Activated CD4-positive, alpha-beta T cell treated with anti-CD3 and anti-CD28 coated beads, Interleukin-2, Interleukin-4, amounts not matched to agents 100 ng/mL and 50 ng/mL, durations not matched to agents 16 hours and 8 hours (primary cell): ENCODE data around the gene NR2C2.

Source experiments
- DNase-seq: peaks from one replicate; pipeline ENCODE4 v3.0.0-alpha.2; 2020; ENCODE audit warnings: low spot score

NR2C2 gene

DNA sequence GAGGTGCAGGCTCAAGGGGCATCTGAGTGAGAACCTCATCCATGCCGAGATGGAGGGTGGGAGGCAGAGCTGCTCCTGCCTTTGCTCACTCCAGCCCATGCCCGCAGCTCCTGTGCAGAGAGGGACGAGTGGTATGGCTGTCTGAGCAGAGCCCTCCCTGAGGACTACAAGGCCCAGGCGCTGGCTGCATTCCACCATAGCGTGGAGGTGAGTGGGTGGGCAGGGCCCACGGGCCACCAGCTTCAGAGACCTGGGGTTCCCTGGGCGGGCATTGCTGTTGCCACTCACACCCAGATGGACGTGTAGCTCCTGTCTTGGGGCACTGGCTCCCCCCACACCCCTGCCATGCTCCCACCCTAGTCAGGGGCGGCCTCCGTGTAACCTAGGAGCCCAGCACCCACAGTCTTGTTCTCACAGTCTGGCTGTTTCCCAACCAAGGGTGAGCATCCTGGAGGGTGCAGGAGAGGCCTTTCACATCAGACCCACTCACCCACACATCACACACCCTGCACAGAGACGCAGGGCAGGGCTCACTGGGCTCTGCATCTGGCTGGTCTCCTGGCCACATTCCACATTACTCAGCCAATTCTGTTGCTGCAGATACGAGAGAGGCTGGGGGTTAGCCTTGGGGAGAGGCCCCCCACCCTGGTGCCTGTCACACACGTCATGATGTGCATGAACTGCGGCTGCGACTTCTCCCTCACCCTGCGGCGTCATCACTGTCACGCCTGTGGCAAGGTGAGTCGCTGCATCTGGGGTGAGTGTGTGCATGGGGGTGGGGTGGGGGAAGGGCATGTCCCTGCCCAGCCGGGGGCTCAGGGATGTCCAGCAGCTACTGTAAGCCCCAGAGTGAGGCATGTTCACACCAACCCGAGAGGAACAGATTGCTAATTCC lies 25.3 kb upstream of the NR2C2 start:
- DNase-seq = no peak

DNA sequence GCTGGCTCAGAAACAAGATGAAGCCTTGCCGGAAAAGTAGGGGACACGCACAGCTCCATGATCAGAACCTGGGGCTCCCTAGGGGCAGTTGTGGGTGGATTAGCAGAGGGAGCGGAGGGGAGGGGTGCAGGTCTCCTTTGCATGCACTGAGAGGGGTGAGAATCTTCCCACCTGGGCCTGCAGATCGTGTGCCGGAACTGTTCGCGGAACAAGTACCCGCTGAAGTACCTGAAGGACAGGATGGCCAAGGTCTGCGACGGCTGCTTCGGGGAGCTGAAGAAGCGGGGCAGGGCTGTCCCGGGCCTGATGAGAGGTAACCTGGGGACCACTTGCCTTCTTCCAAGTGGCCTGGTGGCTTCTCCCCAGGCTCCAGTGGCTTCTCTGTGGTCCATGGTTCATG lies 24.5 kb upstream of the NR2C2 start:
- no peak for DNase-seq

DNA sequence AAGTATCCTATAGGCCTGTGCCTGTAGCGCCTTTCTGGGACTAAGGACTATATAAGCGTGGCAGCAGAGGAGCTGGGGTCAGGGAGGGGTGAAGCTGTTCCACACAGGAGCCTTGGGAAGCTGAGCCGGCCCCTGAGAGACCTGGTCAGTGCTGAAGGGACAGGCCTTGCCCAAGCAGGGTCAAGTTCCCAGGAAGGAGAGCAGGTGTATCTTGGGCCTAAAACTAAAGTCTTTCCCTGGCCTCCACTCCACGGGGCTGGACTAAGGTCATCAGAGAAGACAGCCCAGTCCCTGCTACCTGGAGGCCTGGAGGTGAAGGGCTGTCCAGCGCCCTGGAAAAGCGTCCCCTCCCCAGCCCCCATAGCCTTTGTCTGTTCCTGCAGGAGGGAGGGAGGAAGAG lies 23.9 kb upstream of the NR2C2 start:
- no peak for DNase-seq

DNA sequence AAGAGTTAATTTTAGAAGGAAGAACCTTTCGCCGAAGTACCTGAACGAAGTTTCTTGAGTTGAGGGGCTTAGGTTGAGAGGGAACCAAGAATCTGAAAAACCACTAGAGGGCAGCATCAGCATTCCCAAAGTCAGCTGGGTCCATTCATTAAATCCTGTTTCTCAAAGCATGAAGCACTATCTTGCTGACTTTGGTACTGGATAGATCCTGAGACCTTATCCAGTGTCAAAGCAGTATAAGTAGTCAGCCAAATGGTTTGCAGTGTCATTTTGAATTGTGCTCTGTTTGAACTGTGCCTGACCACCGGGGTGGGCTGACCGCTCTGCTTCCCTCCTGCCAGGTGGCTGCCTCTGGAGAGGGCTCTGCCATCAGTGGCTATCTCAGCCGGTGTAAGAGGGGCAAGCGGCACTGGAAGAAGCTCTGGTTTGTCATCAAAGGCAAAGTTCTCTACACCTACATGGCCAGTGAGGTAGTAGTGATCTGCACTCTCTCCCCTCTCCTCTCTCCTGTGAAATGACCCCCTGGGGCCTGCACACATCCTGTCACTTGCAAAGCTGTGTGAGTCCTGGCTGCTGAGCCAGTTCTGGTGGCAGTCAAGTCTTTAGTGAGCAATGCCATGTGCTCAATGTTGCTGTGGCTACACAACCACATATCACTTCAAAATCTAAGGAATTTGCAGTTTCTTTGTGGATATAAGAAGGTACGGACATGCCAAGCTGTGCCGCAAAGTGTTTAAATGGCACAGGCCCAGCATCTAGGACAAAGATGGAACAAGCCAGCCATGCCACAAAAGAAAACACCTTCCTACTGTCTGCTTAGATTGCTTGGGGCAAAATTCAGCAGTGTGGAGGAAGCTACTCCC lies 21.4 kb upstream of the NR2C2 start:
- peak; percentile 42 for DNase-seq

DNA sequence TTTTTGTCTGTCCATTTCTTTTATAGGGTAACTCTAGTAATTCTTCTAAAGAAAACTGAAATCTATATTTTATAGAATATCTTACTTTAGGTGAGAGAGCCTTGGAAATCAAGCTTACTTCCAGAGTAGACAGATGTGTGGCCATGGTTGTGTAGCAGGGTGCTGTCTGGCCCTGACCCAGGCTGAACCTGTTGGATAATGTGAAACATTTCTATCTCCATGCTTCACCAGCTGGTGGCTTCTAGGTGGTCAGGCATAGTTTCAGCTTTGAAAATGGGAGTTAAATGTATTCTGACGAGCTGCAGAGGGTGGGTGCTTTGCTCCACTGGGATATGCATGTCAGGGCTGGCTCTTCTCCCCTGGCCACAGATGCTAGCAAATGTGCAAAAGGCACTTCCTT lies 20.8 kb upstream of the NR2C2 start:
- no peak for DNase-seq

DNA sequence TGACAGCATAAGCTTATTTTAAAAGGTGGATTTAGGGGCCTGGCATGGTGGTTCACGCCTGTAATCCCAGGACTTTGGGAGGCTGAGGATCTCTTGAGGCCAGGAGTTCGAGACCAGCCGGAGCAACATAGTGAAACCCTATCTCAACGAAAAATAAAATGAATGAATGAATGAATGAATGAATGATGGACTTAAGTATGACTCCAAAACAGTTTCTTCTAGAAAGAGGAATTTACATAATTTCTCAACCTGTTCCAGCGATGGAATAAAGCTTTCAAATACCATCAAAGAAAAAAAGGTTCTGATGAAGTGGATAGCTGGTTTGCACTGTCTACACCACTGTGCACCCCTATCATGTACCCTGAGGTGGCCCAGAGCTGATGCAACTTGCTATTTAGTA lies 20.1 kb upstream of the NR2C2 start:
- DNase-seq = no peak

DNA sequence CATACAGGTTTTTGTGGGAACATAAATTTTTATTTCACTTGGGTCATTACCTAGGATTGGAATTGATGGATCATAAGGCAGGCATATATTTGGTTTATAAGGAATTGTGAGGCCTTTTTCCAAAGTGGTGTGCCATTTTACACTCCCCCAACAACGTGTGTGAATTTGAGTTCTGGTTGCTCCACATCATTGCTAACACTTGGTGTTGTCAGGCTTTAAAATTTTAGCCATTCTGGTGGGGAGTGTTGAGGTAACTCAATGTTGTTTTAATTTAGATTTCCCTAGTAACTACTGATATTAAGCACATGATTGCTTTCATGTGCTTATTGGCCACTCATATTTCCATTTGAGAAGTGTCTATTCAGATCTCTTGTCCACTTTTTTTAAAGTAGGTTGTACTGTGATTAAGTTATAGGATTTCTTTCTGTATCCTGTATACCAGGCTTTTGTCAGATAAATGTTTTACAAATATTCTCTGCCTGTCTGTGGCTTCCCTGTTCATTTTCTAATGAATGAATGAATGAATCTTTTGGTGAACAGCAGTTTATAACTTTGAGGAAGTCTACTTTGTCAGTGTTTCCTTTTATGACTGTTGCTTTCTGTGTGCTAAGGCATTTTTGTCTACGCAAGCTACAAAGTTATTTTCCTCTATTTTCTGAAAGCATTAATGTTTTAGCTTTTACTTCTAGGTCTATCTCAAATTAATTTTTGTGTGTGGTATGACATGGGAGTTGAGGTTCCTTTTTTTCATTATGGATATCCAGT lies 17.9 kb upstream of the NR2C2 start:
- no peak for DNase-seq

DNA sequence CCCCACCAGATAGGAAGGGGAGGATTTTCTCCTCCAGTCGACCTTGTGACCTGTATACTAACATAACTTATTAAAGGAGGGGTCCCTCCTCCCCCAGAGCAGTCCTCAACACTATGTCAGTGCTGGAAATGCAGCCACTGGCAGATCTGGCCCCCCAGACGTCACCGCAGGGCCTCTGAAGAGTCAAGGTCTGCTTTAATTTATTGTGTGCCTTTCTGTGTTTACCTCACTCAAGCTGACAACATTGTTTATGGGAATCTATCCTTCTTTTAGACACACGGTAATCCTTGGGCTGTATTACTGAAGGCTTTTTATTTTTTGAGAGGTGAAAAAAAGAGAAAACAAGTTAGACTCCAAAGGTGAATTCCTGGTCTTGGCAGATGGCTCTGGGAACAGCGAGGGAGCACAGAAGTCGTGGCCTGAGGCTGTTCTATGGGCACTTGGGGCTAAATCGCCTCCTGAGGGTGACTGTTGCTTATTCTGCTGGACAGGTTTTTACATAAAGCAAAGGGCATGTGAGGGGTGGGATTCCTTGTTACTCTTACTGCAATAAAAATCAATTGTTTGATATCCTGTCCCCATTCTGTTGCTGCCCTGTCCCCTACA lies 13.5 kb upstream of the NR2C2 start:
- no peak for DNase-seq

DNA sequence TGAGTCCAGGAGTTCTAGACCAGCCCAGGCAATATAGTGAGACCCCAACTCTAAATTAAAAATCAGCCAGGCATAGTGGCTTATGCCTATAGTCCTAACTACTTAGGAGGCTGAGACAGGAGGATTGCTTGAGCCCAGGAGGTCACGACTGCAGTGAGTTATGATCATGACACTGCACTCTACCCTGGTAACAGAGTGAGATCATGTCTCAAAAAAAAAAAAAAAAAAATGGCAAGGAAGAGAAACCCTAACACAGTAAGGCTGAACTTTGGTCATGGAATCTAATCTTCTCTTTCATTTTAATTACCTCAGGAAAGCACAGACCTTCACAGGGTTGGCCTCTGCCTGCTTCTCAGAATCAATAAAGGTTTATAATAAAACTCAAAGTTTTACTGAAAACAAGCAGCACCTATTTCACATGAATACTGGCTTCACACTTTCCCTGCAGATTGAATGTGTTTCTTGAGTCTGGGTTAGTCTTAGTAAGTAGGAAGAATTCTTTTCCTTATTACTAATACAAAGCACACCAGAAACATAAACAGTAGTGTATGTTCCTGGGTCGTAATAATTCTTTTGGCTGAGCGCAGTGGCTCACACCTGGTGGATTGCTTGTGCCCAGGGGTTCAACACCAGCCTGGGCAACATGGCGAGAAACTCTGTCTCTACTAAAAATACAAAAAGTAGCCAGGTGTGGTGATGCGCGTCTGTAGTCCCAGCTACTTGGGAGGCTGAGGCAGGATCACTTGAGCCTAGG lies 11.6 kb upstream of the NR2C2 start:
- DNase-seq = no peak

DNA sequence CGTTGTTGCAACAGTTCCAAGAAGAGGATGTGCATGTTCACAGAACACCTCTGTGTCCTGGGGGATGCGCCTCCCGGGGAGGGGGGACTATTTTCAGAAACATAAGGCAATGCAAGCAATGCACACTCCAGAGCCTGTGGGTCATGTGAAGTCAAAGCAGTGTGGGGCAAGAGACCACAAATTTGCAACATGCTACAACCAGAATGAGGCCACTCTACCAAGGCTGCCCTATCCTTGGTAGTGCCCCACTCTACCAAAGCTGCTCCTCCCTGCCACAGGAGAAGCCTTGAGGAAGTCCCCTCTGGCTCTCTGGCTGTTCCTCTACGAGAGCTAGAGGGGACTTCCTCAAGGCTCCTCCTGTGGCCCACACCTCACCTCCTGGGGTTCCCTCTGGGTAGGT lies 8.4 kb upstream of the NR2C2 start:
- no peak for DNase-seq

DNA sequence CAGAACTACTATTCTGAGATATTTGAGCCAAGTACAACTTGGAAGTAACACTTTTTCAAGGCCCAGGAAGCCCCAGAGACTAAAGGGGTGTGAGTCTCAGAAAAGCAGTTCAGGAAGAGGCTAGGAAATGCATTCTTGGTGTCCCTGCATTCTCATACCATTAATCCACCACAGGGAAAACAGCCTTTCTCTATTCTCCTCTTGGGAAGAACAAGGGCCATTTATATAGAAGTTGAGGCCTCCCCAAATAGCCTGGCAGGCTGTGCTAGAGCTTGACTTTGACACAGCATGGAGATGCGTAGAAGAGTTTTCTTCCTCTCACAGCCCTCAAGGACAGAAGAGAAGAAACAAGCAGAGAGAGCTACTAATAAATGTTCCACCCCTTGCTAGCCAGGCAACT lies 5.5 kb upstream of the NR2C2 start:
- DNase-seq = no peak

DNA sequence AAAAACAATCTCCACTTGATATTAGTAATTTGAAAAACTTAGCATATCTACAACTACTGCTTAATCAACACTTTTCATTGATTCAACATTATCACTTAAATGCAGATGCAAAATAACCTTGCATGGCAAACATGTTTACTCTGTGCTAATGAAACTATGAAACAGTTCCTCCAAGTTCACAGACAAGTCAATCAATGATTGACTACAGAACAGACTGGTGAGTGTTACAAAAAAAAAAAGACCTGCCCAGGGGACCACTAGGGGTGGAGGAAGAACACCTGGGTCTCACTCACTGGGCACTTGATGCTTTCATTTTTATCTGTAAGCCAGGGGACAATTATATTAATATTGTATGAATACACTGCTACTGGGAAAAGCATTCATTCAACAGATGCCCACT lies 4.3 kb upstream of the NR2C2 start:
- no peak for DNase-seq

DNA sequence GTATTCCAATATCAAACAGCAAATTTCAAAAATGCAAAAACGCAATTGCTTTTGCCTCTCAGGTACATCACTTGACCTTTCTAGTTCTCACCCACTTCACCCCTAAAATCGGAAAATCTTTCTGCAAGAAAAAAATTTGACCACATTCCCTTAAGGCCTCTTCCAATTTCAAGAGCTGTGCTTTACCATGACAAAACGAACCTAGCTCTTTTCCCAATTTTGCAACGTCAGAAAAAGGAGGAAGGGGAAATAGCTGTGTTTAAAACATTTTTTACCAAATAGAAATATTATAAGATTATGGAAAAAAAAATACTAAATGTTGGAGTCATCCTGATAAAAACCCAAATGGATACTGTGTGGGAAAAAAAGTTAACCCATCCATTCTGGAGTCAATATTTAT lies 1.1 kb upstream of the NR2C2 start:
- DNase-seq = no peak

DNA sequence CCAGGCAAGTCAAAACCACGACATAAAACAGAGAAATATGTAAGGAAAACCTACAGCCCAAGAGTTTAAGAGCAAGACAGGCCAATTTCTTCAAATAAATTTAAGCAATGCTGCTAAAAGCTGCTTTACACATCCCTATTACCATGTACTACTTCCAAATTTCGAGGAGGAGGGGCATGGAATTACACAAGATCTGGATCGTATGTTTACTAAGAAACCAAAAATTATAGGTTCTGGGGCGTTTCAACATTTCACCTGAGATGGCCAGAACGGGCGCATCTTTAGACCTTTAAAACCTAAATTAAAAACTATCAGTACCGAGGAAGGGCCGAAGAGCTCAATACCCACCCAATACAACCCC lies 664 bp upstream of the NR2C2 start:
- no peak for DNase-seq

DNA sequence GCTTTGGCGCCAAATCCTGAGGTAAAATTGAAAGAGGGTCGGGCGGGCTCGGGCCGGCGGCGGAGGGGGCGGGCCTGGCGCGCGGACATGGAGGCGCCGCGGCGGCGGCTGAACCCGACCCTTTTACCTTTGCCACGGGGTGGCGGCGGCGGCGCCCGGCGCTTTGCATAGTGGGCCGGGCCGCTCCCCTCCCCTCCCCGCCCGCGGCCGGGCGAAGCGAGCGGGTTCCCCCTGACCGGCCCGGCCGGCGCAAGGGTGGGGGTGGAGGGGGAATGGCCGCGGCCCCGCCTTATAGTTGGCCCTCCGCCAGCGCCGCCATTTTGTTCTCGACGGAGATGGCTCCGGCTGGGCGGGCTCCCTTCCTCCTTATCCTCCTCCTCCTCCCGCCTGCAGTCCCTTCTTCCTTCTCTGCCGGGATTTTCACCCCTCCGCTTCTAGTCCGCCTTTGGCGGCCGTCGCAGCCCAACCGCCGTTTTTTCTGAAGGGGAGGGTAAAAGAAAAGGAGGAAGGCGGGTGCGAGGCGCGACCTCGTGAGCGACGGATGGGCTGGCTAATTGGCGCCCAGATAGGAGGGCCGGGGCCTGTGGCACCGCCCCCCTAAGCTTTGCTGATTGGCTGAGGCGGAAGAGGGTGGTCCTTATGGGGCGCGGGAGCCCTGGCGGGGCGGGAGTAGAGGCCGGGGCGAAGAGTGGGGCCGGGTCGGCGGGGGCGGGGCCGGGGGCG lies 664 bp downstream of the NR2C2 start:
- DNase-seq = peak; percentile 97

DNA sequence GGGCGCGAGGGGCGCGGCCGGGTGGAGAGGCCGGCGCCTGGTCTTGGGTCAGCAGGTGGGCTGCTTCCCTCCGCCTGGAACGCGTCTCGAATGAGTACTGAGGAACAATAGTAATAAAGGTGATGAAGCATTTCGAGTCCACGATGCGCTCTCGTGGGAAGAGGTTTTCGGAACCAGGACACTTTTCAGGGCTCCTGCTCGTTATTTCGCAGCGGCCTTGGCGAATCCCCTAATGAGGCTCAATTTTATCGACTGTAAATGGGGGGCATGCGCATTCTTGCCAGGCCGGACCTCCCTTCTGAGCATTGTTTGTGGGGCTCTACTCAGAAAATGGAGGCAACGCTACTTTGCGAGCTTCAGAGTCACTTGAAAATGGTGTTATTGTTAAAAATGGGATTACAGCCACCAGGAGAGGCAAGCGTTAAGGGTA lies 1.2 kb downstream of the NR2C2 start:
- DNase-seq = no peak

DNA sequence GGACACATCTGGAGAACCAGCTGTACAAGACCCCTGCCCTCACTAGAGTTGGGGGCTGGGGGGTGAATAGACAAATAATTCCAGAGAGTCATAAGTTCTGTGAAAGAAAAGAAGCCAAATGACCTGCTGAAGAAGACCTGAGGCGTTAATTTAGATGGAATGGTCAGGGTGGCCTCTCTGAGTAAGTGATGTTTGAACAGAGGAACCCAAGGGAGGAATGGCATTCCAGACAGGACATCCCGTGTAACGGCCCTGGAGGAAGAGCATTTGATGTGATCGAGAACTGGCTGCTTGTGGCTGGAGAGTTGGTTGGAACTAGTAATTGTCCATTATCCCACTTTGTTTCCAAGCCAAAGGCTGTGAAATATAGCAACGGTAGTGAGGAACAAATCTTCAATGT lies 1.7 kb downstream of the NR2C2 start:
- DNase-seq = no peak

DNA sequence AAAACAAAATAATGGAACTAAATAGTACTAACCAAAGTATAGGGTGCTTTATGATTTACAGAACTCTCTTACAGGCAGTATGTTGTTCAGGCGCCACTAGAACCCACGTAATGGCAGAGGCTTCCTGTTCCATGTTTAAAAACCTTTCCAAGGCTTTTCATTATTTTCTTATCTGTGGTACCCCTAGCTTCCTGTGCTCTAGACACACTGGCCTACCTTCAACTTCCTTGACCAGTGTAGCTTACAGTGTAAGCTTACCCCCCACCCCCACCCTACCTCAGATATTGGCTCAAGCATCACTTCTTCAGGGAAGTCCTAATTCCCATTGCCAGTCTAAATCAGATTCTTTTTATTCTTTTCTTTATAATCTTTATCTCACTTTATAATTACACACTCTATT lies 2.9 kb downstream of the NR2C2 start:
- no peak for DNase-seq

DNA sequence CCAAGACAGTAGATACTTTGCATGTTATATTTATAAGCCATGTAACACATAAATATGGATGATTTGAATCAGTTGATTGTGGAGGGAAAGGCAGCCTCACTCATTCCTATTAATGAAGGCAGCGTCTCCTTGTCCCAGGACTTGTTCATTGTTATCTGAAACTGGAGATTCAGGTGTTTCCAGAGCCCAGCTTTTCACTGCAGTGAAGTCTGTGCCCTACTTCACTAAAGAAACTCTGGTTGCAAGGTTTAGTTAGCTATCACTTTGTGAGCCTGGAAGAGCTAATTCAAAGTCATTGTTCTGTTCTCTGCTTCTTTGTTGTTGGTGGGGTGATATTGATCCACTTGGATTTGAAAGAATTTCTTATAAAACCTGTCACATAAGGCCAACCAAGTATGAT lies 9.8 kb downstream of the NR2C2 start:
- no peak for DNase-seq

DNA sequence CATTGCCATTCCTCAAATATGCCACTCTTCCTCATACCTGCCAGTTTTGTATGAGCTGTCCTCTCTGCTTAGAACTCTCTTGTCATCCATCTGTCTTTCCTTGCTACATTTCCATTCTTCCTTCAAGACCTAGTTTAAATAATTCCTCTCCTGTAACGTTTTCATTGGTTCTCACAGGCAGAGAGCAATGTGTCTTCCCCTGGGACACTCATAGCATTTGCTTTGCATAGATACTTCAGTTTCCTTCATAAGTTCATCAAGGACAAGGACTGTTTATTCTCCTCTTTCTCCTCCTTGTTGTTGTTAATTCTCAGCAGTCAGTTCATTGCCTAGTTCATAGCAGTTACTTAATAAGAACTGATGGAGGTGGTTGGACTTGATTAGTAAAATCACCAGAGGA lies 10.5 kb downstream of the NR2C2 start:
- DNase-seq = no peak
